Measurements from ENCODE around the gene SLC1A1. TPM values are rescaled to one million over a fixed set of nuclear protein-coding genes. Genes with fewer than 3 reads are reported as not detected.

The SLC1A1 gene
- total RNA-seq, 3 donors from 2014 or later: 3.4 to 13.1 (median 7.3) TPM

- H3K27ac ChIP-seq: no peak overlapping the region
- H3K4me1 ChIP-seq: no peaks in the 10 kb centered on the region
- intact Hi-C loops (cut with DNase I; ENCODE audit: low total_unique reads): no loop called here
- no peaks in the 10 kb centered on the region for H3K36me3 ChIP-seq
- TF ChIP-seq CTCF (IDR thresholded peaks at IDR 0.05): no peak
- no peak for TF ChIP-seq POLR2A (IDR thresholded peaks at IDR 0.05)
- no peak for TF ChIP-seq POLR2AphosphoS5 (IDR thresholded peaks at IDR 0.05)
- no peak for DNase-seq (ENCODE audit: low spot score in 2 of 2)
- H3K9me3 ChIP-seq: no peaks in the 10 kb centered on the region
- no peak overlapping the region for H3K4me3 ChIP-seq
- H3K27me3 ChIP-seq: no peaks in the 10 kb centered on the region
Observed at GRCh38 chr9:4585135-4585534, 94.9 kb downstream of the SLC1A1 start.

- H3K4me3 ChIP-seq: no peak overlapping the region
- no peaks in the 10 kb centered on the region for H3K27me3 ChIP-seq
- no peak for DNase-seq (ENCODE audit: low spot score in 2 of 2)
- H3K27ac ChIP-seq: no peak overlapping the region
- no peaks in the 10 kb centered on the region for H3K36me3 ChIP-seq
- H3K4me1 ChIP-seq: peaks cover 2 to 9% of the 10 kb centered on the region in 2 donors
- no peaks in the 10 kb centered on the region for H3K9me3 ChIP-seq
- intact Hi-C loops (cut with DNase I; ENCODE audit: low total_unique reads): no loop called here
- TF ChIP-seq CTCF (IDR thresholded peaks at IDR 0.05) (no peak), POLR2A (IDR thresholded peaks at IDR 0.05) (no peak), POLR2AphosphoS5 (IDR thresholded peaks at IDR 0.05) (no peak)
Observed at GRCh38 chr9:4588721-4589120, 98.5 kb downstream of the SLC1A1 start.

- H3K27ac ChIP-seq: peak overlapping the region; percentile 65 to 70
- TF ChIP-seq POLR2AphosphoS5 (IDR thresholded peaks at IDR 0.05): no peak
- no peak for TF ChIP-seq CTCF (IDR thresholded peaks at IDR 0.05)
- TF ChIP-seq POLR2A (IDR thresholded peaks at IDR 0.05): no peak
- no peak overlapping the region for H3K4me3 ChIP-seq
- H3K27me3 ChIP-seq: no peaks in the 10 kb centered on the region
- H3K9me3 ChIP-seq: no peaks in the 10 kb centered on the region
- H3K4me1 ChIP-seq: peaks cover 2 to 9% of the 10 kb centered on the region in 2 donors
- intact Hi-C loops (cut with DNase I; ENCODE audit: low total_unique reads): no loop called here
- no peak for DNase-seq (ENCODE audit: low spot score in 2 of 2)
- H3K36me3 ChIP-seq: no peaks in the 10 kb centered on the region
Observed at GRCh38 chr9:4590430-4591122, 100.3 kb downstream of the SLC1A1 start.

- peak overlapping the region; percentile 65 to 70 for H3K27ac ChIP-seq
- no peaks in the 10 kb centered on the region for H3K27me3 ChIP-seq
- no peaks in the 10 kb centered on the region for H3K36me3 ChIP-seq
- DNase-seq (ENCODE audit: low spot score in 2 of 2): no peak
- H3K9me3 ChIP-seq: no peaks in the 10 kb centered on the region
- TF ChIP-seq POLR2AphosphoS5 (IDR thresholded peaks at IDR 0.05): no peak
- TF ChIP-seq CTCF (IDR thresholded peaks at IDR 0.05): no peak
- H3K4me1 ChIP-seq: peaks cover 2 to 9% of the 10 kb centered on the region in 2 donors
- intact Hi-C loops (cut with DNase I; ENCODE audit: low total_unique reads): no loop called here
- H3K4me3 ChIP-seq: no peak overlapping the region
Observed at GRCh38 chr9:4591123-4591500, 100.8 kb downstream of the SLC1A1 start.

GRCh38 chr9:4592295-4592694 lies 102.0 kb downstream of the SLC1A1 start:
- H3K36me3 ChIP-seq: no peaks in the 10 kb centered on the region
- H3K9me3 ChIP-seq: no peaks in the 10 kb centered on the region
- TF ChIP-seq CTCF (IDR thresholded peaks at IDR 0.05) (no peak), POLR2AphosphoS5 (IDR thresholded peaks at IDR 0.05) (no peak), POLR2A (IDR thresholded peaks at IDR 0.05) (no peak)
- no peak overlapping the region for H3K4me3 ChIP-seq
- DNase-seq (ENCODE audit: low spot score in 2 of 2): no peak
- intact Hi-C loops (cut with DNase I; ENCODE audit: low total_unique reads): no loop called here
- no peaks in the 10 kb centered on the region for H3K27me3 ChIP-seq
- no peak overlapping the region for H3K27ac ChIP-seq
- peaks cover 2 to 15% of the 10 kb centered on the region in 2 donors for H3K4me1 ChIP-seq

All from breast epithelium (tissue), 4 donors.